Endothelial cell of umbilical vein (primary cell): ENCODE results near the gene SPDEF. TPM values are rescaled to one million over a fixed set of nuclear protein-coding genes. Genes with fewer than 3 reads are reported as not detected.

Experiments
- BruUV-seq: library from RNA; stranded (reverse); fragments of 400-500 nt; replicated peaks from 2 replicates; lab custom pipeline; 2021; lab: Mats Ljungman, UMichigan
- CTCF ChIA-PET: fragments of 300-600, 350-600 bp; sonication (Branson Sonifier 250); formaldehyde crosslinking; loops from one replicate; lab custom pipeline; 2021; ENCODE audit warnings: antibody characterized with exemption, inconsistent platforms; lab: Charles Lee
- POLR2A ChIA-PET: fragments of 300-600, 350-600 bp; sonication (Branson Sonifier 250); formaldehyde crosslinking; loops from one replicate; lab custom pipeline; 2021; ENCODE audit warnings: antibody characterized with exemption, inconsistent platforms; lab: Charles Lee
- DNase-seq: peaks from one replicate; pipeline ENCODE4 v3.0.0-alpha.2; 2011; ENCODE audit warnings: low read depth, low spot score
- FAIRE-seq: peaks from 2 replicates; lab custom pipeline; 2011; peaks lifted over from hg19 to GRCh38; lab: Jason Lieb, UNC
- H2AFZ ChIP-seq: 2 replicates; pipeline ENCODE4 v1.6.0; 2012; ENCODE audit warnings: low read depth, low read length, control low read depth, inconsistent platforms
- H3K27ac ChIP-seq: 2 replicates; pipeline ENCODE4 v1.5.1; 2011; ENCODE audit warnings: low read depth, mild to moderate bottlenecking, control low read depth, low read length, moderate library complexity; ENCODE audit not compliant: insufficient read depth
- H3K27me3 ChIP-seq, 2 experiments: 2 replicates each; pipeline versions ENCODE4 v1.6.0 to v1.6.1; 2011; ENCODE audit warnings: low read length in 2 of 2, mixed read lengths in 1 of 2; ENCODE audit not compliant: control insufficient read depth in 2 of 2, insufficient read depth in 2 of 2
- H3K36me3 ChIP-seq, 2 experiments: 2 replicates in 1 of 2; 3 replicates in 1 of 2; pipeline ENCODE4 v1.5.1; 2011; ENCODE audit warnings: low read length in 2 of 2, mild to moderate bottlenecking in 1 of 2, moderate library complexity in 1 of 2; ENCODE audit not compliant: control insufficient read depth in 2 of 2, insufficient read depth in 2 of 2; ENCODE audit errors: extremely low read depth in 1 of 2
- H3K4me1 ChIP-seq: 3 replicates; pipeline ENCODE4 v1.5.1; 2011; ENCODE audit warnings: mild to moderate bottlenecking, low read length; ENCODE audit not compliant: control insufficient read depth, insufficient read depth; ENCODE audit errors: extremely low read depth
- H3K4me2 ChIP-seq: 2 replicates; pipeline ENCODE4 v1.6.1; 2011; ENCODE audit warnings: low read length, control low read depth, mixed read lengths; ENCODE audit not compliant: insufficient read depth
- H3K4me3 ChIP-seq, 3 experiments: fragments of 200-600 bp in 1 of 3; sonication (generic), shearing (Covaris generic) in 1 of 3; replicated peaks in 1 of 3; 2 replicates each; pipeline ENCODE4 v1.5.1; 2011 to 2016; ENCODE audit warnings: control low read depth in 3 of 3, low read length in 3 of 3, mild to moderate bottlenecking in 2 of 3, inconsistent platforms in 1 of 3, low read depth in 1 of 3, moderate library complexity in 1 of 3; ENCODE audit not compliant: insufficient read depth in 1 of 3
- H3K79me2 ChIP-seq: 2 replicates; pipeline ENCODE4 v1.6.0; 2012; ENCODE audit warnings: low read length, inconsistent platforms; ENCODE audit not compliant: control insufficient read depth, insufficient read depth
- H3K9ac ChIP-seq: replicated peaks from 2 replicates; pipeline ENCODE3; 2011; ENCODE audit warnings: low read length, control low read depth; ENCODE audit not compliant: insufficient read depth; ENCODE audit errors: extremely low read depth
- H3K9me1 ChIP-seq: replicated peaks from 3 replicates; pipeline ENCODE4 v1.6.0; 2011; ENCODE audit warnings: mild to moderate bottlenecking, low read length; ENCODE audit not compliant: control insufficient read depth, insufficient read depth; ENCODE audit errors: extremely low read depth
- H3K9me3 ChIP-seq: replicated peaks from 2 replicates; pipeline ENCODE4 v1.5.1; 2012; ENCODE audit warnings: low read length, inconsistent platforms; ENCODE audit not compliant: control insufficient read depth, insufficient read depth
- H4K20me1 ChIP-seq: replicated peaks from 2 replicates; pipeline ENCODE3; 2011; ENCODE audit warnings: mild to moderate bottlenecking, low read length; ENCODE audit not compliant: control insufficient read depth, insufficient read depth; ENCODE audit errors: extremely low read depth
- CTCF ChIP-seq, 2 donors: IDR thresholded peaks; 1 replicate in 1 of 2; 2 replicates in 1 of 2; pipeline ENCODE4 v1.5.1; 2011; ENCODE audit warnings: low read length in 2 of 2, mild to moderate bottlenecking in 2 of 2, moderate library complexity in 2 of 2, control low read depth in 1 of 2, inconsistent platforms in 1 of 2, low read depth in 1 of 2; ENCODE audit not compliant: insufficient read depth in 1 of 2; ENCODE audit errors: extremely low read depth in 1 of 2
- EZH2 ChIP-seq: IDR thresholded peaks from 2 replicates; pipeline ENCODE4 v1.6.1; 2012; ENCODE audit warnings: borderline replicate concordance, low read depth, mild to moderate bottlenecking, moderate library complexity, low read length, inconsistent platforms; ENCODE audit not compliant: severe bottlenecking
- FOS ChIP-seq: IDR thresholded peaks from 2 replicates; pipeline ENCODE4 v1.6.1; 2011; ENCODE audit warnings: mild to moderate bottlenecking, low read length, moderate library complexity, borderline replicate concordance; ENCODE audit not compliant: insufficient read depth
- GATA2 ChIP-seq: IDR thresholded peaks from 2 replicates; pipeline ENCODE4 v1.7.0; 2011; ENCODE audit warnings: low read depth, mild to moderate bottlenecking, moderate library complexity, mixed read lengths, low read length; ENCODE audit not compliant: insufficient read length, insufficient read depth
- JUN ChIP-seq: IDR thresholded peaks from 2 replicates; pipeline ENCODE4 v1.6.1; 2011; ENCODE audit warnings: borderline replicate concordance, low read depth; ENCODE audit not compliant: insufficient read length, insufficient read depth
- POLR2A ChIP-seq: IDR thresholded peaks from 2 replicates; pipeline ENCODE4 v1.6.1; 2012; ENCODE audit warnings: low read depth, mild to moderate bottlenecking, control low read depth, low read length
- POLR2AphosphoS5 ChIP-seq: IDR thresholded peaks from 2 replicates; pipeline ENCODE4 v1.6.1; 2012; ENCODE audit warnings: low read depth, mild to moderate bottlenecking, control low read depth, low read length, moderate library complexity; ENCODE audit not compliant: insufficient read depth
- dilution Hi-C: fragments of 300-500 bp; cut with MboI; formaldehyde crosslinking; loops from one replicate; pipeline ENCODE4 v1.15.0; 2019; ENCODE audit warnings: low sequenced_read_pairs; ENCODE audit not compliant: extremely low pct_ligation_motif_present
- intact Hi-C: fragments of 100-400 bp; cut with micrococcal nuclease; formaldehyde crosslinking; loops from one replicate; pipeline ENCODE4 v1.10.0; 2022
- polyA plus RNA-seq, 4 experiments: library from polyadenylated mRNA; depleted of rRNA in 3 of 4; stranded (reverse) in 3 of 4; unstranded in 1 of 4; fragments of >200 nt; gene quantifications; 2 replicates each; pipeline versions ENCODE4 v1.2.1 to v1.2.3, GENCODE V29; 2011 to 2012; ENCODE audit warnings: missing spikeins in 1 of 4
- total RNA-seq: library from RNA; stranded (reverse); gene quantifications from 2 replicates; pipeline ENCODE4 v1.2.3, GENCODE V29; 2021

SPDEF gene
- total and polyA plus RNA-seq, 2 donors (not counting 3 experiments of a cell fraction or from before 2014, with no cell fraction given) = not detected

- DNase-seq = no peak
- ChIA-PET CTCF (no interaction called here), POLR2A (no interaction called here)
- Histone ChIP-seq H3K36me3 (no peaks in the 10 kb centered on the region), H3K9me3 (no peaks in the 10 kb centered on the region), H4K20me1 (no peaks in the 10 kb centered on the region), H3K4me1 (no peaks in the 10 kb centered on the region), H3K27me3 (no peaks in the 10 kb centered on the region), H3K4me3 (no peak overlapping the region), H3K9ac (no peak overlapping the region), H3K9me1 (no peaks in the 10 kb centered on the region), H3K79me2 (no peaks in the 10 kb centered on the region), H3K27ac (no peak overlapping the region), H2AFZ (no peak overlapping the region), H3K4me2 (no peak overlapping the region)
- no TSS peak for BruUV-seq
- intact Hi-C loops = no loop called here
- no peak for FAIRE-seq
- dilution Hi-C loops = no loop called here
- TF ChIP-seq POLR2A (no peak), POLR2AphosphoS5 (no peak), EZH2 (no peak), GATA2 (no peak)
These were observed 6.3 kb downstream of the SPDEF start for GRCh38 chr6:34549804-34550202.

- no peak overlapping the region for H3K9ac ChIP-seq
- ChIA-PET POLR2A (no interaction called here), CTCF (interaction anchor here (0.8 kb wide), 1 partner anchor 89 kb away, joined by 3 read pairs; no protein-coding TSS in a partner anchor)
- TF ChIP-seq JUN (no peak), POLR2A (no peak), CTCF (IDR thresholded peaks at IDR 0.05; ENCODE audit: extremely low read depth in 1 of 2, insufficient read depth in 1 of 2, low read depth in 1 of 2, low read length in 2 of 2) (no peak), FOS (no peak)
- FAIRE-seq = no peak
- intact Hi-C loops = no loop called here
- H3K4me2 ChIP-seq = no peak overlapping the region
- H3K27me3 ChIP-seq = no peaks in the 10 kb centered on the region
- no peaks in the 10 kb centered on the region for H3K4me1 ChIP-seq
- no peak overlapping the region for H3K27ac ChIP-seq
- H3K9me1 ChIP-seq = no peaks in the 10 kb centered on the region
- no peak overlapping the region for H3K4me3 ChIP-seq
- no peaks in the 10 kb centered on the region for H3K9me3 ChIP-seq
- no peaks in the 10 kb centered on the region for H4K20me1 ChIP-seq
- H2AFZ ChIP-seq = no peak overlapping the region
- dilution Hi-C loops = no loop called here
- H3K79me2 ChIP-seq = no peaks in the 10 kb centered on the region
- no peaks in the 10 kb centered on the region for H3K36me3 ChIP-seq
- no peak for DNase-seq
- BruUV-seq = no TSS peak
These were observed 6.9 kb downstream of the SPDEF start for GRCh38 chr6:34549026-34549803.
